GM18861 (cell line): Measurements from ENCODE around the gene TCP11X2.
"Not testable (repeated sequence)": the region's sequence is repeated elsewhere in the genome, so short reads cannot be mapped to it uniquely, and the experiment has no call there.

Experiments used
- ATAC-seq: cut with Tn5 transposase; IDR thresholded peaks from one replicate; pipeline ENCODE4 v1.9.1; 2021; ENCODE audit not compliant: unreplicated experiment

Gene TCP11X2

GRCh38 chrX:102471762-102472220 is at the start of gene TCP11X2:
Gene TCP11X2 (minus strand): TSS chrX:102471812.
- ATAC-seq: not testable (repeated sequence)

GRCh38 chrX:102517326-102517725 is 45.7 kb upstream of the TCP11X2 start:
- no peak for ATAC-seq

GRCh38 chrX:102515975-102516941 is 44.6 kb upstream of the TCP11X2 start, which contains the start of gene TMSB15A:
Gene TMSB15A (minus strand): TSS chrX:102516739.
- ATAC-seq: peak; percentile 48

- no peak for ATAC-seq
These were observed 42.9 kb upstream of the TCP11X2 start for GRCh38 chrX:102514536-102514935.

- ATAC-seq: no peak
These were observed 27.1 kb upstream of the TCP11X2 start for GRCh38 chrX:102498732-102499131.

GRCh38 chrX:102491766-102492165 is 20.2 kb upstream of the TCP11X2 start:
- no peak for ATAC-seq

GRCh38 chrX:102478765-102479164 is 7.2 kb upstream of the TCP11X2 start:
- ATAC-seq: not testable (repeated sequence)

GRCh38 chrX:102470215-102470614 is 1.4 kb downstream of the TCP11X2 start:
- ATAC-seq: peak; percentile 62

- ATAC-seq: not testable (repeated sequence)
These were observed 13.0 kb downstream of the TCP11X2 start for GRCh38 chrX:102458615-102459014.

- ATAC-seq: not testable (repeated sequence)
These were observed 31.7 kb downstream of the TCP11X2 start, which contains the start of gene NXF2B for GRCh38 chrX:102439908-102440307. Gene NXF2B (minus strand): TSS chrX:102440008. CDS start chrX:102380036, 59,972 bp downstream.

GRCh38 chrX:102414493-102414892 is 57.1 kb downstream of the TCP11X2 start:
- ATAC-seq: not testable (repeated sequence)
